ENCODE measurements around the gene OTOG.

DNA sequence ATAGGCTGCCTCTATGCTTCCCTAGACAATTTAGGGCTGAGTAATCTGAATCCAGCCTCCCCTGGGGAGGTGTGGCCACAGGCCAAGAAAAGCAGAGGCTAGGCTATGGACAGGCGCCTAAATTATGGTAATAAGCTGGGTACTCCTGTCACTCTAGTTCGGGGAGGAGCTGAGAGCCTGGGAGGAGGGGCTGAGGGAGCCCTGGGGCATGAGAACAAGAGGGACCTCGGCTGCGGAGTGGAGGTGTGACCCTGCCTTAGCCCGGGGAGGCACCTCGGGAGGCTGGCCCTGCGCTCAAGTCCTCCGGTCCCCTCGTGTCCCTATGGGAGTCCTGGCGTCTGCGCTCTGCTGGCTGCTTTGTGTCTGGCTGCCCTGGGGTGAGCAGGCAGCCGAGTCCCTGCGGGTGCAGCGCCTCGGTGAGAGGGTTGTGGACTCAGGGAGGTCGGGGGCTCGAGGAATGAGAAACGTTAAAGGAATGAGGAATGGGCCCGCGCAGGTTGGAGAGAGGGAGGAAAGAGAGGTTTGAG is at the start of gene OTOG:
- TF ChIP-seq, protein P1, sequence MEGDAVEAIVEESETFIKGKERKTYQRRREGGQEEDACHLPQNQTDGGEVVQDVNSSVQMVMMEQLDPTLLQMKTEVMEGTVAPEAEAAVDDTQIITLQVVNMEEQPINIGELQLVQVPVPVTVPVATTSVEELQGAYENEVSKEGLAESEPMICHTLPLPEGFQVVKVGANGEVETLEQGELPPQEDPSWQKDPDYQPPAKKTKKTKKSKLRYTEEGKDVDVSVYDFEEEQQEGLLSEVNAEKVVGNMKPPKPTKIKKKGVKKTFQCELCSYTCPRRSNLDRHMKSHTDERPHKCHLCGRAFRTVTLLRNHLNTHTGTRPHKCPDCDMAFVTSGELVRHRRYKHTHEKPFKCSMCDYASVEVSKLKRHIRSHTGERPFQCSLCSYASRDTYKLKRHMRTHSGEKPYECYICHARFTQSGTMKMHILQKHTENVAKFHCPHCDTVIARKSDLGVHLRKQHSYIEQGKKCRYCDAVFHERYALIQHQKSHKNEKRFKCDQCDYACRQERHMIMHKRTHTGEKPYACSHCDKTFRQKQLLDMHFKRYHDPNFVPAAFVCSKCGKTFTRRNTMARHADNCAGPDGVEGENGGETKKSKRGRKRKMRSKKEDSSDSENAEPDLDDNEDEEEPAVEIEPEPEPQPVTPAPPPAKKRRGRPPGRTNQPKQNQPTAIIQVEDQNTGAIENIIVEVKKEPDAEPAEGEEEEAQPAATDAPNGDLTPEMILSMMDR (IDR thresholded peaks at IDR 0.05): no peak
- no peak for TF ChIP-seq POLR2A (IDR thresholded peaks at IDR 0.05)
